ENCODE results near the gene CXCL8. TPM values are rescaled to one million over a fixed set of nuclear protein-coding genes. Genes with fewer than 3 reads are reported as not detected.
"Not testable (repeated sequence)": the region's sequence is repeated elsewhere in the genome, so short reads cannot be mapped to it uniquely, and the experiment has no call there.

Gene CXCL8
- total RNA-seq, 1 donor from 2014 or later = not detected

DNA sequence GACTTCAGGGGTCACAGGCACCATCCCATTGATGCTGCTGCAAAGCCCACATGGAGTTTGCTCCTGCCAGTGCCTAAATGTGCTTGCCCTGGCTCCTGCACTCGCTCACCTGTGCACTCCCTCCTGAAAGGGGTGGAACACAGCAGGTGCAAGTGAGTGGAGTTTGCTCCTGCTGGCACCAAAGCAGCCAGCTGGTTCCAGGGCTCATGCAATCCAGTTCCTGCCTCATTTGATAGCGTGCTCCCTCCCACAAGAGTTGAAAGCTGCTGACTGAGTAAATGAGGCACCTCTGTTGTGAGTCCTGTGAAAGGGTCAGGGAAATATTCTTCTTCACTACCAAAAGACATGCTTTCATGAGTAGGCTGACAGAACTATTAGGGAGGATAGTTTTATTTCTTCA lies 30.5 kb downstream of the CXCL8 start:
- DNase-seq (ENCODE audit: low spot score) = no peak

DNA sequence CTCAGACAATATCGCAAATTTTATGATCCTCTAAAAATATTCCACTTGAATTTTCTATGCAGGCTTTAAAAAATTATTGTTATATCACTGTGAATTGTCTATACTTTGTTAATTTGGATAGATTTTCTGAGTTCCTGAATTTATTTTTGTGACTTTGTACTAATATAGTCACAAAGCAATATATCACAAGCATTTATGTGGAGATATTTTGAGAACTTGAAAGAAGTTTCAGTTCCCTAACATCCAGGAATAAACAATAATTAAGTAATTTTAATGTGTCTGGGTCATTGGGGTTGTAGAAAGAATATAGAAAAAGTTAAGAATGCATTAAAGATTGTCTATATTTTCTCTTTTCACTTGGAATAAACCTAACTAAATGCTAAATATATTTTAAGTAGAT lies 32.0 kb downstream of the CXCL8 start:
- no peaks in the 10 kb centered on the region for H3K4me1 ChIP-seq
- no peak overlapping the region for H2AFZ ChIP-seq (replicated peaks)
- H3K27ac Mint-ChIP-seq = no peak overlapping the region
- no peak overlapping the region for H3K4me3 Mint-ChIP-seq
- H3K9ac ChIP-seq = no peak overlapping the region
- TF ChIP-seq CTCF (IDR thresholded peaks at IDR 0.05) = no peak
- no peak for TF ChIP-seq EZH2 (IDR thresholded peaks at IDR 0.05)
- no peak for TF ChIP-seq EZH2phosphoT487 (IDR thresholded peaks at IDR 0.05)
- H3K79me2 ChIP-seq (ENCODE audit: low read depth) = no peaks in the 10 kb centered on the region
- H3K36me3 ChIP-seq = no peaks in the 10 kb centered on the region
- H3K36me3 Mint-ChIP-seq = no peaks in the 10 kb centered on the region
- H3K27me3 Mint-ChIP-seq (ENCODE audit: insufficient read depth, low read depth) = peaks cover 8% of the 10 kb centered on the region
- no peak overlapping the region for H3K27ac ChIP-seq
- no peak overlapping the region for H3K4me2 ChIP-seq
- H3K9me3 Mint-ChIP-seq = no peaks in the 10 kb centered on the region
- no peak for DNase-seq (ENCODE audit: low spot score)
- no peaks in the 10 kb centered on the region for H3F3A ChIP-seq (ENCODE audit: low read depth)
- no peaks in the 10 kb centered on the region for H3K9me3 ChIP-seq (ENCODE audit: low read depth)
- peaks cover 6% of the 10 kb centered on the region for H3K4me1 Mint-ChIP-seq
- no peaks in the 10 kb centered on the region for H3K27me3 ChIP-seq
- no peaks in the 10 kb centered on the region for H4K20me1 ChIP-seq (ENCODE audit: low read depth)
- no peak overlapping the region for H3K4me3 ChIP-seq

More for the DNA sequence above, 30.5 kb downstream of the CXCL8 start:
- no peaks in the 10 kb centered on the region for H3K36me3 Mint-ChIP-seq
- H3K9ac ChIP-seq = no peak overlapping the region
- no peak overlapping the region for H3K27ac ChIP-seq
- H3K4me3 Mint-ChIP-seq = no peak overlapping the region
- H2AFZ ChIP-seq (replicated peaks) = no peak overlapping the region
- TF ChIP-seq EZH2phosphoT487 (IDR thresholded peaks at IDR 0.05) (no peak), CTCF (IDR thresholded peaks at IDR 0.05) (no peak), EZH2 (IDR thresholded peaks at IDR 0.05) (no peak)
- H3K27me3 ChIP-seq = no peaks in the 10 kb centered on the region
- no peaks in the 10 kb centered on the region for H3F3A ChIP-seq (ENCODE audit: low read depth)
- no peaks in the 10 kb centered on the region for H4K20me1 ChIP-seq (ENCODE audit: low read depth)
- H3K27me3 Mint-ChIP-seq (ENCODE audit: insufficient read depth, low read depth) = peaks cover 10% of the 10 kb centered on the region
- no peaks in the 10 kb centered on the region for H3K4me1 ChIP-seq
- peaks cover 6% of the 10 kb centered on the region for H3K4me1 Mint-ChIP-seq
- no peaks in the 10 kb centered on the region for H3K79me2 ChIP-seq (ENCODE audit: low read depth)
- no peaks in the 10 kb centered on the region for H3K36me3 ChIP-seq
- H3K9me3 Mint-ChIP-seq = no peaks in the 10 kb centered on the region
- no peak overlapping the region for H3K27ac Mint-ChIP-seq
- H3K9me3 ChIP-seq (ENCODE audit: low read depth) = no peaks in the 10 kb centered on the region
- no peak overlapping the region for H3K4me2 ChIP-seq
- no peak overlapping the region for H3K4me3 ChIP-seq

GRCh38 chr4:73774406-73774805 lies 34.0 kb downstream of the CXCL8 start:
- H3K9ac ChIP-seq; H3K4me2 ChIP-seq; H3K4me1 Mint-ChIP-seq; H3K36me3 Mint-ChIP-seq; H3K27ac ChIP-seq; H3K36me3 ChIP-seq; H2AFZ ChIP-seq (replicated peaks); H3K4me3 Mint-ChIP-seq; H3K27me3 ChIP-seq; H3K27ac Mint-ChIP-seq; DNase-seq (ENCODE audit: low spot score); H3K4me1 ChIP-seq; H3K9me3 Mint-ChIP-seq; H3K27me3 Mint-ChIP-seq (ENCODE audit: insufficient read depth, low read depth); H3K4me3 ChIP-seq; H3F3A ChIP-seq (ENCODE audit: low read depth); H3K79me2 ChIP-seq (ENCODE audit: low read depth); H3K9me3 ChIP-seq (ENCODE audit: low read depth); H4K20me1 ChIP-seq (ENCODE audit: low read depth): not testable (repeated sequence)

DNA sequence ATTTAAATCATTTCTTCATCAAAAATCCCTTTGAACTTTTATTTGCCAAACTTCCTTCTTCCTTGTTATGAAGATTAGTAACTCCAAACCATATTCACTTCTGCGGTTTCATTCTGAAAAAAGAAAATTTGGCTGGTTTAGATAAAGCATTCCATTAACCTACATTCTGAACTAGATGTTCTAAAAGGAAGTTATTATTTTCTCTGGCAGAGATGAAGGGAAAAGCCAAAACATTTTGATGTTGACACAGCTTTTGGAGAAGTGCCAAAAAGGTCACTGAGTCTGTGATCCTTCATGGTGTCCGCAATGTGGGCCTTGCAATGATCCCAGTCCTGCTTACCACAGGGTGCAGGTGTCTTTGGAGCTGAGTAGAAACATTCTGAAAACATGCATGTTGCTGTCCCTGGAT lies 36.0 kb downstream of the CXCL8 start:
- Histone ChIP-seq H3K4me3 (no peak overlapping the region), H3K4me2 (no peak overlapping the region), H3F3A (ENCODE audit: low read depth) (no peaks in the 10 kb centered on the region), H3K79me2 (ENCODE audit: low read depth) (no peaks in the 10 kb centered on the region), H3K4me1 (no peaks in the 10 kb centered on the region), H3K36me3 (no peaks in the 10 kb centered on the region), H3K27me3 (no peaks in the 10 kb centered on the region), H4K20me1 (ENCODE audit: low read depth) (no peaks in the 10 kb centered on the region), H3K9ac (no peak overlapping the region), H3K9me3 (ENCODE audit: low read depth) (no peaks in the 10 kb centered on the region), H3K27ac (no peak overlapping the region), H2AFZ (replicated peaks) (no peak overlapping the region)
- no peaks in the 10 kb centered on the region for H3K9me3 Mint-ChIP-seq
- TF ChIP-seq CTCF (IDR thresholded peaks at IDR 0.05) (no peak), EZH2phosphoT487 (IDR thresholded peaks at IDR 0.05) (no peak), EZH2 (IDR thresholded peaks at IDR 0.05) (no peak)
- H3K27me3 Mint-ChIP-seq (ENCODE audit: insufficient read depth, low read depth) = peaks cover 5% of the 10 kb centered on the region
- no peaks in the 10 kb centered on the region for H3K36me3 Mint-ChIP-seq
- H3K4me3 Mint-ChIP-seq = no peak overlapping the region
- peaks cover 6% of the 10 kb centered on the region for H3K4me1 Mint-ChIP-seq
- DNase-seq (ENCODE audit: low spot score) = no peak
- no peak overlapping the region for H3K27ac Mint-ChIP-seq

Measured in neural progenitor cell (in vitro differentiated cells).